Measurements from ENCODE around the gene TMEM115. TPM values are rescaled to one million over a fixed set of nuclear protein-coding genes. Genes with fewer than 3 reads are reported as not detected.

TMEM115 gene
- total and polyA plus RNA-seq, 10 of the 15 experiments (the other 5 are each of a cell fraction or from before 2014, with no cell fraction given): 1.9 to 18.7 (median 13.2) TPM

DNA sequence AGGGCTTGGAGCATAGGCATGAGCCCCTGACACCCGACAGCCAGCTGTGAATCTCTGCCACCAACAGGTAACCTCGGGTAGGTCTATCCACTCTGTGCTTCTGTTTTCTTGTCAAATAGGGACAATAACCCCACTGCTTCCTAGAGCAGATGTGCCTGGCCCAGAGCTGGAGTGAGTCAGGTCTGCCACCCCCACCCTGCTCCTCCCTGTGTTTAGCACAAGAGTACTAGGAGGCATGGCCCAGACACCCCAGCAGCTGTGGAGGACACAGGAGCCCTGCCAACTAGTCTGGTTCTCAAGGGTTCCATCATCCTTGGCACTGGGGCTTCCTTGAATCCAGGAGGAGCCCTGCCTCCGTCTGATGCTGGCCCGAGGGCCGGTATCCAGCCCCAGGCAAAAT is 33.7 kb upstream of the TMEM115 start:
- POLR2A ChIA-PET: no interaction called here
- H3K9ac ChIP-seq (ENCODE audit: control insufficient read depth, insufficient read depth, low read length): no peak overlapping the region
- no peak overlapping the region for H2AFZ ChIP-seq (ENCODE audit: control insufficient read depth, low read depth, low read length)
- no peak overlapping the region for H3K27ac ChIP-seq (ENCODE audit: control insufficient read depth, insufficient read depth)
- no peaks in the 10 kb centered on the region for H3K4me1 ChIP-seq (ENCODE audit: control insufficient read depth, insufficient read depth, low read length)
- SMC1A ChIA-PET (ENCODE audit: uncharacterized antibody, unreplicated experiment): no interaction called here
- no peaks in the 10 kb centered on the region for H3K36me3 ChIP-seq (ENCODE audit: control insufficient read depth in 2 of 2, insufficient read depth in 2 of 2, low read length in 1 of 2)
- FAIRE-seq (no peak), ATAC-seq (no peak), DNase-seq (ENCODE audit: low read depth, low spot score) (no peak)
- intact Hi-C loops (cut with micrococcal nuclease; ENCODE audit: unreplicated experiment) (no loop called here), in situ Hi-C loops (cut with MboI) (no loop called here)
- TF ChIP-seq MTA3 (IDR thresholded peaks at IDR 0.05; ENCODE audit: borderline replicate concordance, low read length) (no peak), NR2C1 (IDR thresholded peaks at IDR 0.05) (no peak), STAT1 (conservative IDR thresholded peaks at IDR 0.05) (no peak), JUNB (IDR thresholded peaks at IDR 0.05) (no peak), CHD2 (IDR thresholded peaks at IDR 0.05; ENCODE audit: borderline replicate concordance, low read depth, low read length) (no peak), SIX5 (IDR thresholded peaks at IDR 0.05; ENCODE audit: low read depth, low read length, severe bottlenecking) (no peak), FOXK2 (IDR thresholded peaks at IDR 0.05) (no peak)
- TF ChIP-seq, protein P1, sequence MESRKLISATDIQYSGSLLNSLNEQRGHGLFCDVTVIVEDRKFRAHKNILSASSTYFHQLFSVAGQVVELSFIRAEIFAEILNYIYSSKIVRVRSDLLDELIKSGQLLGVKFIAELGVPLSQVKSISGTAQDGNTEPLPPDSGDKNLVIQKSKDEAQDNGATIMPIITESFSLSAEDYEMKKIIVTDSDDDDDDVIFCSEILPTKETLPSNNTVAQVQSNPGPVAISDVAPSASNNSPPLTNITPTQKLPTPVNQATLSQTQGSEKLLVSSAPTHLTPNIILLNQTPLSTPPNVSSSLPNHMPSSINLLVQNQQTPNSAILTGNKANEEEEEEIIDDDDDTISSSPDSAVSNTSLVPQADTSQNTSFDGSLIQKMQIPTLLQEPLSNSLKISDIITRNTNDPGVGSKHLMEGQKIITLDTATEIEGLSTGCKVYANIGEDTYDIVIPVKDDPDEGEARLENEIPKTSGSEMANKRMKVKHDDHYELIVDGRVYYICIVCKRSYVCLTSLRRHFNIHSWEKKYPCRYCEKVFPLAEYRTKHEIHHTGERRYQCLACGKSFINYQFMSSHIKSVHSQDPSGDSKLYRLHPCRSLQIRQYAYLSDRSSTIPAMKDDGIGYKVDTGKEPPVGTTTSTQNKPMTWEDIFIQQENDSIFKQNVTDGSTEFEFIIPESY (IDR thresholded peaks at IDR 0.05): no peak
- CTCF ChIA-PET: interaction anchor here (0.7 kb wide), 1 partner anchor 16 kb away, joined by 4 read pairs; no protein-coding TSS in a partner anchor
- H4K20me1 ChIP-seq (ENCODE audit: control insufficient read depth, insufficient read depth): no peaks in the 10 kb centered on the region
- RAD21 ChIA-PET (ENCODE audit: unreplicated experiment): no interaction called here
- no peak overlapping the region for H3K4me3 ChIP-seq
- H3K4me2 ChIP-seq (ENCODE audit: control insufficient read depth, insufficient read depth): no peak overlapping the region
- no TSS peak for BruUV-seq (replicated peaks)
- 0% methylated on average over 5 of the region's 5 CpGs for WGBS (ENCODE audit: insufficient coverage, insufficient replicate concordance, low lambda C conversion rate, missing lambda C conversion rate)
- no peaks in the 10 kb centered on the region for H3K79me2 ChIP-seq (ENCODE audit: control insufficient read depth, insufficient read depth, low read length)
- H3K27me3 ChIP-seq (replicated peaks in 1 of 2; ENCODE audit: control insufficient read depth in 2 of 2, insufficient read depth in 2 of 2, low read length in 1 of 2): no peaks in the 10 kb centered on the region; a peak in 3 of 4 replicates
- H3K9me3 ChIP-seq (replicated peaks; ENCODE audit: control insufficient read depth, insufficient read depth, low read length): no peaks in the 10 kb centered on the region
